ENCODE results near the gene RBMX. TPM values are rescaled to one million over a fixed set of nuclear protein-coding genes. Genes with fewer than 3 reads are reported as not detected.
"Not testable (repeated sequence)": the region's sequence is repeated elsewhere in the genome, so short reads cannot be mapped to it uniquely, and the experiment has no call there.

The RBMX gene
- total RNA-seq (2014; rRNA removed; shearing (Covaris generic)) = 495 and 530 TPM in 2 replicates

DNA sequence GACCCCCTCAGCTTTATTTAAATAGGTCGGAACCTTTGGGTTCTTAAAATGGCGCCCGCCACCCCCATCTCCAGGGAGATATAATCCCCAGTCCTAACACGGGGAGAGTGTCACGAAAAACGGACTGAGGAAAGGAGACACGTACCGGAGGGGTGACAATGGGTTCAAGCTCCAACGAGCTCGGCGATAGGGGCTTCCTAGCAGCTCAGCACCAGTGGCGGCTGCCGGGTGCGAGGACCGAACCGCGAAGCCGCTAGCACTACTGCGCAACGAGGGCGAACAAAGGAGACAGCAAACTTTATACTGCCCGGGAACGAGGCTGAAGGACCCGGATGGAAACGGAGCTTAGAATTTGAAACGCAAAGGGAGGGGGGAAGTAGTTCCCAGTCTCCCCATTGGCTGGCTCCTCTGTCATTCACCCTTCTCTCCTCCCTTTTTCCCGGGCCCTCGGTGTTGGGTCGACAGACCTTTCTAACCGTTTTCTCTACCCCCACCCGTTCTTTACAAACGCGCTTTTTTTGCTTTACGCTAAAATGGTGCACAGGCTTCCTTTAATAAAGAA, at the start of gene RBMX:
RBMX (minus strand) TSS at position 274 of the 562 bp plus-strand sequence. CDS start 1,298 bp downstream, outside the sequence.
- peak; percentile 88 for DNase-seq (ENCODE audit: low read depth)

DNA sequence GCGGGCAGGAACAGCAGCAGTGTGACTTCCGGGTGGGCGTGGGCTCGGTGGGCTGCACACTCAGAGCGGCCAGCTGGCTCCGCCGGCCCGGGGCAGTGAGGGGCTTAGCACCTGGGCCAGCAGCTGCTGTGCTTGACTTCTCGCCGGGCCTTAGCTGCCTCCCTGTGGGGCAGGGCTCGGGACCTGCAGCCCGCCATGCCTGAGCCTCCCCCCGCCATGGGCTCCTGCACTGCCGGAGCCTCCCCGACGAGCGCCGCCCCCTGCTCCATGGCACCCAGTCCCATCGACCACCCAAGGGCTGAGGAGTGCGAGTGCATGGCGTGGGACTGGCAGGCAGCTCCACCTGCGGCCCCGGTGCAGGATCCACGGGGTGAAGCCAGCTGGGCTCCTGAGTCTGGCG, 40.9 kb upstream of the RBMX start:
- DNase-seq (ENCODE audit: low read depth) = not testable (repeated sequence)

DNA sequence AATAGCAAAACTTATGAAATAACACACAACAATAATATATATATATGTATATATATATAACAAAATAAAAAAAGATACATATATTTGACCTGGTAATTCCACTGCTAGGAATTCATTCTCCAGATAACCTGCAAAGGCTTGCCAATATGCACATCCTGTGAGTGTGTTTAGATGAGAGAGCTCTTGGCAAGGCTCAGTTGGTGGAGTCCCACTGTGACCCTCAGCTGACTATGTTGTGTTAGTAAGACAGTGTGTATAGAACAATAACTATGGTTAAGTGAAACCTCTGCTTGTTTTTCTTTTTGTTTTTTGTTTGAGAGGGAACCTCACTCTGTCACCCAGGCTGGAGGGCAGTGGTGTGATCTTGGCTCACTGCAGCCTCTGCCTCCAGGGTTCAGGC, 39.5 kb upstream of the RBMX start:
- DNase-seq (ENCODE audit: low read depth) = no peak

DNA sequence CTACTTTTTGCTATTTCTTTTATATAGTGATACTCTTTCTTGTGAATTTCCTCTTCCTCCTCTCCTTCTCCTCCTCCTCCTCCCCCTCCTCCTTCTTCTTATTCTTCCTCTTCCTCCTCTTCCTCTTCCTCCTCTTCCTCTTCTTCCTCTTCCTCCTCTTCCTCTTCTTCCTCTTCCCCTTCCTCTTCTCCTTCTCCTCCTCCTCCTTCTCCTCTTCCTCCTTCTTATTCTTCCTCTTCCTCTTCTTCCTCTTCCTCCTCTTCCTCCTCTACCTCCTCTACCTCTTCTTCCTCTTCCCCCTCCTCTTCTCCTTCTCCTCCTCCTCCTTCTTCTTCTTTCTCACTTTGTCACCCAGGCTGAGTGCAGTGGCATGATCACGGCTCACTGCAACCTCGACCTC, 36.3 kb upstream of the RBMX start:
- no peak for DNase-seq (ENCODE audit: low read depth)

DNA sequence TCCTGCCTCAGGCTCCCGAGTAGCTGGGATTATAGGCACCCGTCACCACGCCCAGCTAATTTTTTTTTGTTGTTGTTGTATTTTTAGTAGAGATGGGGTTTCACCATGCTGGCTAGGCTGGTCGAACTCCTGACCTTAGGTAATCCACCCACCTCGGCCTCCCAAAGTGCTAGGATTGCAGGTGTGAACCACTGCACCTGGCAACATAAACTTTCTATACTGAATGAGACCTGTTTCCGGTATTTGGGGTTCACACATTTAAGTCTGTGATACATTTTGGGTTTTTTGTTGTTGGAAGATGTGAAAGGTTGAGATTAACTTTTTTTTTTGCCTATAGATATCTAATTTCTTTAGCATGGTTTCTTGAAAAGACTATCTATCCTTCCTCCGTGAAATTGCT, 31.1 kb upstream of the RBMX start:
- not testable (repeated sequence) for DNase-seq (ENCODE audit: low read depth)

DNA sequence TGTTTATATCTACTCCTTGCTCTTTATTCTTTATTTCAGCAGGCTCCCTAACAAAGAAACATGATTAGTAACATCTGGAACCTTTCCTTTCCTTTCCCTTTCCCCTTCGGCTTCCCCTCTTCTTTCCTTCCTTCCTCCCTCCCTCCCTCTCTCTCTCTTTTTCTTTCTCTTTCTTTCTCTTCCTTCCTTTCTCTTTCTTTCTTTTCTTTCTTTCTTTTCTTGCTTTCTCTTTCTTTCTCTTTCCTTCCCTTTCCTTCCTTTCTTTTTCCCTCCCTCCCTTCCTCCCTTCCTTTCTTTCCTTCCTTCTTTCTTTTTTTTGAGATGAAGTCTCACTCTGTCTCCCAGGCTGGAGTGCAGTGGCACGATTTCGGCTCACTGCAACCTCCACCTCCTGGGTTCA, 30.7 kb upstream of the RBMX start:
- DNase-seq (ENCODE audit: low read depth) = no peak

DNA sequence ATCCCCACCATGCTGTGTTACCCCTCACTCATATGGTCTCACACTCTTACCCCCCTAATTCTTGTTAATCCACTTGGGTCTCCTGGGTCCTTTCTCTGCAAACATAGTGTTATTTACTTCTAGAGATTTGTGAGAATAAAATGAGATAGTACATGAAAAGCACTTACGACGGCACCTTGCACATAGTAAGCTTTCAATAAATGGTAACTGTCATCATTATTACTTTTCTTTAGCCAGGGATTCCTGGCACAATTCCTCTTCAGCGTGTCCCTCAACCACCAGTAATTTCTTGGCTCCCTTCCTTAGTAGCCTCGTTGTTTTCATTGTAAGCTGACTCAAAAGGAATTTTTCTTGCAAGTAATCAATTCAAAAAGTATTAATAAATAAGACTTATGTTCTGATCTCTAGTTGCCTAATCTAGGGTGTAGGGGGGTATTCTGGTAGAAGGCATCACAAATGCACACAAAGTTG, 30.1 kb upstream of the RBMX start:
- no peak for DNase-seq (ENCODE audit: low read depth)

DNA sequence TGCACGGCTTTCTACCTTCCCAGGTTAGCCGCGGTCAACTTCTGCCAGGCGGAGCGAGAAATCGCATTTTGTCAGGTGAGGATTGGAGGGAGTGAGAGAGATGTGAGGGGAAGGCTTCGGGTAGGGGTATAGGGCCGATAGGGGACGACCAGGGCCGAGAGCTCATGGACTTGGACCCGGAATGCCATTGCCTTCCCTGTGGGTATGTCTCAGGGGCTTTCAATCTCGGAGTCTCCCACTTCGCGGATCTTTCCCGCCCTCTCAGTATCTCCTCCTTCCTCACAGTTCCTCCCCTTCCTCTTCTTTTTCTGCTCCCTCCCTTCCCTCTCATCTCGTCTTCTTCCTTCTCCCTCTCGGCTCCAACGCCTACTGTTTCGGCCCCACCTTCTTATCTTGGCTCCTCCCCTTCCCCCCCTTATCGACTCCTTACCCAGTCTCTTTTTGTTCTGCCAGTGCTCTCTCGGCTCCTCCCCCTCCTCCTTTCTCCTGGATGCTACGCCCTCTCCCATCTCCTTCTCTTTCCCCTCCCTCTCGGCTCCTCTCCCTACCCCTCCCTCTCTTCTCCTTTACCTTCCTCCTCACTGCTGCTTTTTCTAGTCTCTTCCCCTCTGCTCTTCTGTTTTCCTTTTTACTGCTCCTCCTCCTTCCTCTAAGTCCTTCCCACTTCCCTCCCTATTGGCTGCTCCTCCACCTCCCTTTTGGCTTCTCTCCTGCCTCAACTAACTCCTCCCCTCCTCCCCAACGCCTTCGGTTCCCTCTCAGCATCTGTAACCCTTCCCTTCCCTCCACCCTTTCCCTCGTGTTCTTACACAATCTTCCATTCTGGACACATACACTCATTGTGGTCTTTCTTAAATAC, 29.4 kb upstream of the RBMX start:
- peak; percentile 89 for DNase-seq (ENCODE audit: low read depth)

DNA sequence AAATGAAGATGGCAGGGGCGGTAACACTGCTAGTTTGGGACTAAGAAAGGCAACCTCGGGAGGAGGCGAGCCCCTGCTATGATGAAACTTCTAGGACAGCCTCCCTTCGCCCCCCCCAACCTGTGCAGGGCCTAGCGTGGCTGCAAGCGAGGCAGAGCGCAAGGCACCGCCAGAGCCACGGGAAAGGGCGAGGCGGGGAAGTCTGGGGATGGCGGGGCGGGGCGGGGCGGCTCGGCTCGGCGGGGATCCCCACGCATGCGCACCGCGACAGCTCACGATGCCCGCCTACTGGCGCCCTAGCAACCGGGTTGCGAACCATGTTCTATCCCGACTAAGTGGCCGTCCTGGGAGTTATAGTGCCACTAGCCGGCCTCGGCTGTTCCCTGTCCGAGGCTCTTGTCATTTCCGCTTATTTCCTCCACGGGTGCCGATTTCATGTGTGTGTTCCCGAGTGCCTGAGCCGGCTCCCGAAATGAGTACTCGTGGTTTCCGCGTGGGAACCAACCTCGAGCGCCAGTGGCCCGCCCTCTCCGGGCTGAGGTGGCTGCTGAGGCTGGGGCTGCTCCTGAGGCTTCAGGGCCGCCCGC, 28.7 kb upstream of the RBMX start:
- DNase-seq (ENCODE audit: low read depth) = peak; percentile 85

DNA sequence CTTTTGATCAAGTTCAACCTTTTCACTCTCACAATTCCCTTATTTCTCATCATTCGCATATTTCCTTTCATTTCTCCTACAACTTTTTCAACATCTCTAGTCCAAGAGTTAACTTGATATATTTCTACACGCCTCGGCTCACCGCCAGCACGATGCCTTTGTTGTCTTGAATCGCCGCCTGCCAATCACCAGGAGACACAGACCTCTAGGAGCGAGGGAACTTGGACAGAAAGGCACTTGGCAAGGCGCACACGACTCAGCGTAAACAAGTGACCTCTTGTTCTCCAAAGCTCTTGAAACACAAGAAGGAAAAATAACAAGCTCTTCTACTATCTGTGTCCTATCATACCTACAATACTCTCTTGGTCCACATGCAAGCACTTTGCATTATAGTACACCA, 27.1 kb upstream of the RBMX start:
- no peak for DNase-seq (ENCODE audit: low read depth)

DNA sequence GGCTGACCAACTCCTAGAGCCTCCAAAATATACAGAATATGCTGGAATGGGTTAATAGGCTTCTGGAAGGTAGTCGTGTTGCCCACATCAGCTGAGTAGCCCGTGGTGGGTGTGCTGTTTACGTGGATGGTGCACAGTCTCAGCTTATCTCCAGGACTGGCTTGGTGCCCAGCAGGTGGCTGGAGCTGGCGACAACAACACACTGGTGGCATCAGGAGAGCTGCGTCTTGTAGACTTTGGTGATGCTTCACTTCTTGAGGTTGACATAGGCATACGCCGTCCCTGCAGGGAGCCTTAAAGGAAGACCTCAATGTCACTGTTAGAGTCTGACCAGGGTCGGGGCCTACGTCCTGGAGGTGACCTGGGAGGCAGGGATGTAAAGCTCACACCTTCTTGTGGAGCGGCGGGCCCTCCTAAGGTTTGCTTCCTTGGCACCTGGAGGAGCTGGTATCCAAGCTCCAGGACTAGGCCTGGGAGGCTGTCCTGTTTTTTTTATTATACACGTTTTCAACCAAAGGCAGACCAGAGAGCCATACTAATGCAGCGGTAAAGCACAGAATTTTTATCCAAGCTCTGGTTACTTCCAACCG, 26.5 kb upstream of the RBMX start:
- DNase-seq (ENCODE audit: low read depth) = no peak

DNA sequence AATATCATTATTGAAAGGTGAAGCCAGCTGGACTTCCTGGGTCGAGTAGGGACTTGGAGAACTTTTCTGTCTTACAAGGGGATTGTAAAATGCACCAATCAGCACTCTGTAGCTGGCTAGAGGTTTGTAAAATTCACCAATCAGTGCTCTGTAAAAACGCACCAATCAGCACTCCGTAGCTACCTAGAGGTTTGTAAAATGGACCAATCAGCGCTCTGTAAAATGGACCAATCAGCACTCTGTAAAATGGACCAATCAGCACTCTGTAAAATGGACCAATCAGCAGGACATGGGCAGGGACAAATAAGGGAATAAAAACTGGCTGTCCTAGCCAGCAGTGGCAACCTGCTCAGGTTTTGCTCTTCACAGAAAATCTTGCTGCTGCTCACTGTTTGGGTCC, 23.5 kb upstream of the RBMX start:
- not testable (repeated sequence) for DNase-seq (ENCODE audit: low read depth)

DNA sequence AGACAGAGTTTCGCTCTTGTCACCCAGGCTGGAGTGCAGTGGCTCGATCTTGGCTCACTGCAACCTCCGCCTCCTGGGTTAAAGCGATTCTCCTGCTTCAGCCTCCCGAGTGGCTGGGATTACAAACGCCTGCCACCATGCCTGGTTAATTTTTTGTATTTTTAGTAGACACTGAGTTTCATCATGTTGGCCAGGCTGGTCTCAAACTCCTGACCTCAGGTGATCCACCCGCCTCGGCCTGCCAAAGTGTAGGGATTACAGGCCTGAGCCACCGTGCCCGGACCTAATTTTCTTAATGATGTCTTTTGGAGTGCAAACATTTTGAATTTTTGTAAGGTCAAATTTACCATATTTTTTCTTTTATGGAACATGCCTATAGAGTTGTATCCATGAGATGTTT, 19.5 kb upstream of the RBMX start:
- DNase-seq (ENCODE audit: low read depth) = not testable (repeated sequence)

DNA sequence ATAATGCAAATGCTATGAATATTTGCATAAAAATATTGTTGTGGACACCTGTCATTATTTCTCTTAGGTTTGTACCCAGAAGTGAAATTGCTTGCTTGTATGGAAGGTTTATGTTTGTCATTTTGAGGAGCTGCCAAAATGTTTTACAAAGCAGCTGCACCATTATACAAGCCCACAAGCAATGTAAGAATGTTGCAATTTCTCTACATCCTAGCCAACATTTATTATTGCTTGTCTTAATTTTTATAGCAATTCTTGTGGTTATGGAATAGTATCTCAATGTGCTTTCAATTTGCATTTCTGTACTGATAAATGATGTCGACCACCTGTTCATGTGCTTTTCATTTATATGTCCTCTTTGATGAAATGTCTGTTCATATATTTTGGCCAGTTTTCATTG, 18.7 kb upstream of the RBMX start:
- DNase-seq (ENCODE audit: low read depth) = no peak

DNA sequence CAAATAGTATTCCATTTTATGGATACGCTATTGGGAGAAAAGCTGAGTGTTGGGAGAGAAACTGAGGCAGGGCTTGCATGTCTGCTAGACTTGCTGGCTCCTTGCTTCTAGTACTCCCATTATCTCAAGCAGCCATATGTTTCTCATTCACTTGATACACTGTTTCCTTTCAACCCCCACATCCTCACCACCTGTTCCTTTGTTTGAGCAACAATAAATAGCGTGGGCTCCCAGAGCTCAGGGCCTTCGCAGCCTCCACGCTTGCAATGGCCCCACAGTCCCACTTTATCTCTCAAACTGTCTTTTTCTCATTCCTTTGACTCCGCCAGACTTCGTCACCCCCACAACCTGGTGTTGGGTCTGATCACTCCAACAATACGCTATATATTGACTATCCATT, 18.2 kb upstream of the RBMX start:
- not testable (repeated sequence) for DNase-seq (ENCODE audit: low read depth)

DNA sequence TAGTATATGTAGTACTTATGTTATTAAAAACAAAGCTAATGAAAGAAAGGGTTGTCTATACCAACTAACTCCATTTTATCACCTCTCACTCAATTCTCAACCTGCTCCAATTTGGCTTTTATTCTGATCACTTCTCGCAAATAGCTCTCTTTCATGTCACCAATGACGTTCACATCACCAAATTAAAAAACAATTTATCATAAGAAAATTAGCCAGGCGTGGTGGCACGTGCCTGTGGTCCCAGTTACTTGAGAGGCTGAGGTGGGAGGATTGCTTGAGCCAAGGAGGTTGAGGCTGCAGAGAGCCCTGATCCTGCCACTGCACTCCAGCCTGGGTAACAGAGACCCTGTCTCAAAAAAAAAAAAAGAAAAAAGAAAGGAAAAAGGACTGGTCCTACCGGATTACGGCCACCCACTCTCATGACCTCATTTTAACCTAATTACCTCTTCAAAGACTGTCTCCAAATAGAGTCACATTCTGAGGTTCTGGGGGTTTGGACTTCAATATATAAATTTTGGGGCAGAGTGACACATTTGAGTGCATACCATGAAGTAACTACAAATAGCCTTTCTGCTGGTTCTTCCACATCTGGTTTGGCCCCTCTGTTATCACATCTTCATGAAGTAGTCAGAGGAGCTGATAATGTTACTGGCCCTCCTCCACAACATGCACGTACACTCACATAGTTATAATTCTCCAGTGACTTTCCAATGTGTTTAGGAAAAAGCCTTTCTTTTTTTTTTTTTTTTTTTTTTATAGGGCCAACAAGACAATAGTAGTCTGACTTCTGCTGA, 15.8 kb upstream of the RBMX start:
- no peak for DNase-seq (ENCODE audit: low read depth)

DNA sequence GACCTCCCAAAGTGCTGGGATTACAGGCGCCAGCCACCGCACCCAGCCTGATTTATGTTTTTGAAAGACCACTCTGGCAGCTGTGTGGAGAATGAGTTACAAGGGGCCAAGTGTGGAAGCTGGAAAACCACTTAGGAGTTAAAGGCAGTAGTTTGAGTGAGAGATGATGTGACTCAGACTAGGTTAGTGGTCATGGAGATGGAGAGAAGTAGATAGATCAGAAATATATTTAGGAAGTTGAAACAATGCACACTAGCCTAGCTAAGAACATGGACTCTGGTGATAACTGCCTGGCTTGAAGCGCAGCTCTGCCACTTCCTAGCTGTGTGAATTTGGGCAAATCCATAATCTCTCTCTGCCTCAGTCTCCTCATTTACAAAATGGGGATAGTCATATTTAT, 11.9 kb upstream of the RBMX start:
- DNase-seq (ENCODE audit: low read depth) = no peak

DNA sequence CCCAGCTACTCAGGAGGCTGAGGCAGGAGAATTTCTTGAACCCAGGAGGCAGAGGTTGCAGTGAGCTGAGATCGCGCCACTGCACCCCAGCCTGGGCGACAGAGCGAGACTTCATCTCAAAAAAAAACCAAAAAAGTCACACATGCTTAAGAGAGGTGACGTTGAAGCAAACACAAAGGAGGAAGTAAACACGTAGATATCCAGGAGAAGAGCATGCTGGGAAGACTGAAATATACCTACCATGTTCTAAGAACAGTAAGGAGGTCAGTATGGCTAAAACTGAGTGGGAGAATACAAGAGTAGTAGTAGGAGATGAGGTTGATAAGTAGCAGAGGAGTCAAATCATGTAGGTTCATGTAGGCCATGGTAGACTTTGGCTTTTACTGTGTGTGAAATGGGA, 10.1 kb upstream of the RBMX start:
- DNase-seq (ENCODE audit: low read depth) = not testable (repeated sequence)

DNA sequence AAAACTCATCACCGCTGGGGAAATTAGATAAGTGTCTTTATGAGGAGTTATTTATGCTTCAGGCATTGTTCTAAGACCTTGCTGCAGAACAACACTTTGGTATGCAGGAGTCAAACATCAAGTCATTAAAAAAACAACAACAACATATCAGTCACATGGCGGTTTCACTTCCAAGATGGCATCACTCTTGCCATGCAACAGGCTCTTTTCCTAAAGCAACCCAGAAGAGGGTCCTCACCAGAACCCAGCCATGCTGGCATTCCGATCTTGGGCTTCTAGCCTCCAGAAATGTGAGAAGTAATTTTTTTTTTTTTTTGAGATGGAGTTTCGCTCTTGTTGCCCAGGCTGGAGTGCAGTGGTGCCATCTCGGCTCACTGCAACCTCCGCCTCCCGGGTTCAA, 8.7 kb upstream of the RBMX start:
- DNase-seq (ENCODE audit: low read depth) = no peak

DNA sequence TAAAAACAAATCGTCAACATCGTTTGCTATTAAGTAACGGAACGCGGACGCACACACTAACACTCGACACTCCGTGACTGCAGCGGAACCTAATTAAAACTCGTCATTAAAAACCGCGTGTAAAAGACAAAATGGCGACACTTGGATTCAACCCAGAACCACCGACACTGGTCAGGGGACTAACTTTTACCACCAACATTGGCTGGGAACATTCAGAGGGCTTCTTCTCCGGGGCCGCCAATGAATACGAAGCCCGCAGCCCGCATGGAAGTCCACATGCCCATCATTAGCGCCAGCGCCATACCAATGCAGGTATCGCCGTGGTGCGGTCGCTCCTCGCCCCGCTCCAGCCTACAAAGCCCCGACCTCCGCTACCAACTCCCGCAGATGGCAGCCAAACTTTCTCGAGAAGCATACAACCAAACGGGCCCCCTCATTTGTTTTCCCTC, 498 bp downstream of the RBMX start:
- peak; percentile 21 for DNase-seq (ENCODE audit: low read depth)

DNA sequence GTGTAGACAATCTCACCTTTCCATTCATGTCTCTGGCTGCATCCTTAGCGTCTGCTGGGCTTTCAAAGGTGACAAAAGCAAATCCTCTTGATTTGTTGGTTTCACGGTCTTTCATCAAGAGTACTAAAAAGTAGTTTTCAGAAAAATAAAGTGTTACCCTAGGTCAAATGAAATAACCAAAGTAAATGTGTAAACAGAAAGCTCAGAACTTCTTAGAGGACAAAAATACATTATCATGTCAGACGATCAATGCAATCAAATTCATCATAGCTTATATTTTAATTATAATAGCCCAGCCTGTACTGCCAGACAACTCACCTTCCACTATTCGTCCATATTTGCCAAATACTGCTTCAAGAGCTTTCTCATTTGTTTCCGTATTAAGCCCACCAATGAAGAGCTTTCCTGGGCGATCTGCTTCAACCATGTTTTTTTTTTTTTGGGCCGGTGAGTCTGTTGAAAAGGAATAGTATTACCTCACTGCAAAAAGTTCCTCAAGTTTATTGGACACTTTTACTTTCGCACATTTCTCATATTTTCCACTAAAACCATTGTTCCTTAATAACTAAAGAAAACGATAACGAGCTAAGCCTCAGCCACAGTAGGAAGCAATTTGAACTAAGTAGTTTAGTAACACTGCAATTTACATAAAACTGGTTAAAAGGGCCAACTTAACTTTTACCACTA, 1.4 kb downstream of the RBMX start:
- DNase-seq (ENCODE audit: low read depth) = no peak

Measured in Daoy (cell line).